Measurements from ENCODE around the gene UFM1. TPM values are rescaled to one million over a fixed set of nuclear protein-coding genes. Genes with fewer than 3 reads are reported as not detected.

The UFM1 gene
- total and polyA plus RNA-seq, 8 donors: 12.7 to 147 (median 38.8) TPM

- TF ChIP-seq POLR2AphosphoS5 (IDR thresholded peaks at IDR 0.05): no peak
- TF ChIP-seq, protein P1, sequence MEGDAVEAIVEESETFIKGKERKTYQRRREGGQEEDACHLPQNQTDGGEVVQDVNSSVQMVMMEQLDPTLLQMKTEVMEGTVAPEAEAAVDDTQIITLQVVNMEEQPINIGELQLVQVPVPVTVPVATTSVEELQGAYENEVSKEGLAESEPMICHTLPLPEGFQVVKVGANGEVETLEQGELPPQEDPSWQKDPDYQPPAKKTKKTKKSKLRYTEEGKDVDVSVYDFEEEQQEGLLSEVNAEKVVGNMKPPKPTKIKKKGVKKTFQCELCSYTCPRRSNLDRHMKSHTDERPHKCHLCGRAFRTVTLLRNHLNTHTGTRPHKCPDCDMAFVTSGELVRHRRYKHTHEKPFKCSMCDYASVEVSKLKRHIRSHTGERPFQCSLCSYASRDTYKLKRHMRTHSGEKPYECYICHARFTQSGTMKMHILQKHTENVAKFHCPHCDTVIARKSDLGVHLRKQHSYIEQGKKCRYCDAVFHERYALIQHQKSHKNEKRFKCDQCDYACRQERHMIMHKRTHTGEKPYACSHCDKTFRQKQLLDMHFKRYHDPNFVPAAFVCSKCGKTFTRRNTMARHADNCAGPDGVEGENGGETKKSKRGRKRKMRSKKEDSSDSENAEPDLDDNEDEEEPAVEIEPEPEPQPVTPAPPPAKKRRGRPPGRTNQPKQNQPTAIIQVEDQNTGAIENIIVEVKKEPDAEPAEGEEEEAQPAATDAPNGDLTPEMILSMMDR (IDR thresholded peaks at IDR 0.05): no peak
- no peak for TF ChIP-seq EP300 (IDR thresholded peaks at IDR 0.05)
- TF ChIP-seq POLR2A (IDR thresholded peaks at IDR 0.05): no peak
- Histone ChIP-seq H3K27me3 (no peaks in the 10 kb centered on the region), H3K36me3 (no peaks in the 10 kb centered on the region), H3K4me3 (no peak overlapping the region), H3K4me1 (no peaks in the 10 kb centered on the region), H3K27ac (no peak overlapping the region), H3K9me3 (no peaks in the 10 kb centered on the region)
- DNase-seq: no peak
- intact Hi-C loops (cut with DNase I; ENCODE audit: low total_unique reads): no loop called here
- 61 to 69% (median 64%) methylated on average over 9 of the region's 9 CpGs for WGBS, 5 donors
These were observed 35.7 kb downstream of the UFM1 start for GRCh38 chr13:38385153-38385891.

DNA sequence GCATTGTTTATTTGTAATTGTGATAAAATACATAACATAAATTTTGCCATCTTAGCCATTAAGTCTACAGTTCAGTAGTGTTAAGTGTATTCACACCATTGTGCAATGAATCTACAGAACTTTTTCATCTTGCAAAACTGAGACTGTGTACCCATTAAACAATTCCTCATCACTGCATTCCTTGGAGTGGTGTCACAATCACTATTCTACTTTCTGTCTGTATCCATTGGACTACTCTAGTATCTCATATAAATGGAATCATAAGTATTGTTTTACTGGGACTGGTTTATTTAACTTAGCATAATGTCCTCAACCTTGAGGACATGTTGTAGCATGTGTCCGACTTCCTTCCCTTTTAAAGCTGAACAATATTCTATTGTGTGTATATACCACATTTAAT lies 36.8 kb downstream of the UFM1 start:
- Histone ChIP-seq H3K36me3 (no peaks in the 10 kb centered on the region), H3K4me3 (no peak overlapping the region), H3K27me3 (no peaks in the 10 kb centered on the region), H3K9me3 (no peaks in the 10 kb centered on the region), H3K27ac (no peak overlapping the region), H3K4me1 (no peaks in the 10 kb centered on the region)
- no peak for DNase-seq
- TF ChIP-seq EP300 (IDR thresholded peaks at IDR 0.05) (no peak), POLR2A (IDR thresholded peaks at IDR 0.05) (no peak), POLR2AphosphoS5 (IDR thresholded peaks at IDR 0.05) (no peak)
- TF ChIP-seq, protein P1 (IDR thresholded peaks at IDR 0.05): no peak
- 81 to 98% (median 85%) methylated on average over 1 of the region's 1 CpG for WGBS, 5 donors
- intact Hi-C loops (cut with DNase I; ENCODE audit: low total_unique reads): no loop called here

GRCh38 chr13:38391341-38391740 lies 41.7 kb downstream of the UFM1 start:
- intact Hi-C loops (cut with DNase I; ENCODE audit: low total_unique reads): no loop called here
- H3K27me3 ChIP-seq: no peaks in the 10 kb centered on the region
- TF ChIP-seq, protein P1 (IDR thresholded peaks at IDR 0.05): no peak
- no peak for TF ChIP-seq POLR2A (IDR thresholded peaks at IDR 0.05)
- no peak overlapping the region for H3K27ac ChIP-seq
- DNase-seq: no peak
- WGBS, 5 donors: 92 to 99% (median 96%) methylated on average over 2 of the region's 2 CpGs
- no peaks in the 10 kb centered on the region for H3K36me3 ChIP-seq
- no peaks in the 10 kb centered on the region for H3K4me1 ChIP-seq
- no peaks in the 10 kb centered on the region for H3K9me3 ChIP-seq
- no peak overlapping the region for H3K4me3 ChIP-seq

DNA sequence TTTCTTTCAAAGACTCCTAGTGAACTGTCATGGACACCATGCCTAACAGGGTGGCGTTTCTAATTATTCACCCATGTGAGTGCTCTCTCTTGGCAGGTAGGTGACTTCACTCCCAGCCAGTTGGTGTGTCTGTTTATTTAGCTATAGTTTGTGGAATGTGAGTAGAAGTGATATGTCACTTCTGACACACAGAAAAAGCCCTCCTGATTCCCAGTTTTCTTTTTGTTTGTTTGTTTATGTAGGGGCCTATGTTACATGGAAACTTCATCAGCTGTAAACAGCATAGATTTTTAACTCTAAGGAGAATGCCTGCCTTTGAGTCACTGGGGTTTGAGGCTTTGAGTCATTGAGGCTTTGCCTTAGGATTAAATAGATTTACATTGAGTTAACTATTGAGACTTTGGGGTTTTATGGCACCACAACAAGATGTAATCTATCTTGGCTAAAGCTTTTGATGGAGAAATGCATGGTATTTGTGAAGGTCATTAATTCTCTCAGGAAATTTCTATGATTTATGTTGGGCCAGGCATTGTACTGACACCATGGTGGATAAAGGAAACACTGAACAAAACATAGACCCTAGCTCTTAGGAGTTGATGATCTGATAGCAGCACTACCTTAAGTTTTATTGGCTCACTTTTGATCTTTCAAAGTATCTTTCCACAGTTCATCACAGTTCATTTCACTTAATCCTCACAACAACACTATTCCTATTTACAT lies 45.3 kb downstream of the UFM1 start:
- Histone ChIP-seq H3K4me1 (no peaks in the 10 kb centered on the region), H3K27ac (no peak overlapping the region), H3K9me3 (no peaks in the 10 kb centered on the region), H3K36me3 (no peaks in the 10 kb centered on the region), H3K27me3 (no peaks in the 10 kb centered on the region), H3K4me3 (no peak overlapping the region)
- TF ChIP-seq POLR2A (IDR thresholded peaks at IDR 0.05) (no peak), EP300 (IDR thresholded peaks at IDR 0.05) (no peak), POLR2AphosphoS5 (IDR thresholded peaks at IDR 0.05) (no peak)
- TF ChIP-seq, protein P1 (IDR thresholded peaks at IDR 0.05): no peak
- no peak for DNase-seq
- intact Hi-C loops (cut with DNase I; ENCODE audit: low total_unique reads): no loop called here
- WGBS, 5 donors: 25 to 43% (median 28%) methylated on average over 1 of the region's 1 CpG
